ENCODE measurements around the gene WDR48.

Gene WDR48

GRCh38 chr3:39101022-39101689 is 49.3 kb downstream of the WDR48 start:
- peaks cover 33% of the 10 kb centered on the region for H3K4me1 ChIP-seq (ENCODE audit: control insufficient read depth, insufficient read depth, low read length)
- no peaks in the 10 kb centered on the region for H3K27me3 ChIP-seq (ENCODE audit: control insufficient read depth in 1 of 2, insufficient read depth in 2 of 2, low read length in 2 of 2)
- no peaks in the 10 kb centered on the region for H3K9me3 ChIP-seq (ENCODE audit: control insufficient read depth in 2 of 2, low read length in 2 of 2)
- no peak overlapping the region for H3K9ac ChIP-seq (ENCODE audit: low read length in 2 of 2)
- peaks cover 32 to 42% of the 10 kb centered on the region in 2 donors for H3K36me3 ChIP-seq (ENCODE audit: control insufficient read depth in 2 of 2, insufficient read depth in 2 of 2, low read length in 2 of 2)
- no peak overlapping the region for H3K27ac ChIP-seq (ENCODE audit: low read length)
- H3K4me3 ChIP-seq (ENCODE audit: low read length in 2 of 2) = no peak overlapping the region

DNA sequence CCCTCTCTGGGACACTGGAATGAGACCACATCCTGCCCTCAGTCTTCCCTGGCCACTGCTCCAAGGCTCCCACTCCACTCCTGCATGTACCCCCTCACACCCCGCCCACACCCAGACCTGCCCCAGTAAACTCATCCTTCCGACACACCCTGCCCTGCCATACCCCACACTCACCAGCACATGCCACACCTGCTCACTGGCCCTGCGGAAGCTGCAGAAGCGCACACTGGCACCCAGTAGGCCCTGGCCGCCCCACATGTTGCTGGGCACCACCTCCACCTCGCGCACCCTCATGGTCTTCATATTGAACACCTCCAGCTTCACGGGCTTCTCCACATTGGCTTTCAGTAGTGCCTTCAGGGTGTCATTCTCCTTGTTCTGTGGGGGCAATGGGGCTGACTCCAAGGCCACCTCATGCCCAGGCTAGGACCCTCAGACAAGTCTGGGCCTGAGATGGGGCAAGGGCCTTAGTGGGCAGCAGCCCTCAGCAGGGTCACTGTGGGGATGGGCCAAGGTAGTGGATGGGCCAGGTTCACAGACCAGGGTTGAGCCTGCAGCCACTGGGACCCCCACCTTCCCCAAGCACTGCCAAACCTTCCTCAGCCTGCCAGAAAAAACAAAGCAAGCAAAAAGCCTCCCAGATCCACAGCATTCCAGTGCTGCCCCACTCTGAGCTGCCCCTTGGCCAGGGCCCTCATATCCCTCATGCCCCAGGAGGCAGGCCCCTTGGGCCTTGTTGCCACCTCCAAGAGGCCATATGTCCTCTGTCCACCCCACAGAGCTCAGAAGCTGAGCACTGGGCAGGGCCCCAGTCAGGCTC is 50.9 kb downstream of the WDR48 start:
- peaks cover 42% of the 10 kb centered on the region for H3K4me1 ChIP-seq (ENCODE audit: control insufficient read depth, insufficient read depth, low read length)
- H3K9ac ChIP-seq (ENCODE audit: low read length in 2 of 2) = no peak overlapping the region
- H3K36me3 ChIP-seq (ENCODE audit: control insufficient read depth in 2 of 2, insufficient read depth in 2 of 2, low read length in 2 of 2) = peaks cover 22 to 29% of the 10 kb centered on the region in 2 donors
- no peak overlapping the region for H3K27ac ChIP-seq (ENCODE audit: low read length)
- no peak overlapping the region for H3K4me3 ChIP-seq (ENCODE audit: low read length in 2 of 2)
- H3K27me3 ChIP-seq (ENCODE audit: control insufficient read depth in 1 of 2, insufficient read depth in 2 of 2, low read length in 2 of 2) = no peaks in the 10 kb centered on the region
- no peaks in the 10 kb centered on the region for H3K9me3 ChIP-seq (ENCODE audit: control insufficient read depth in 2 of 2, low read length in 2 of 2)

- no peak overlapping the region for H3K27ac ChIP-seq (ENCODE audit: low read length)
- H3K9ac ChIP-seq (ENCODE audit: low read length in 2 of 2) = no peak overlapping the region
- no peaks in the 10 kb centered on the region for H3K27me3 ChIP-seq (ENCODE audit: control insufficient read depth in 1 of 2, insufficient read depth in 2 of 2, low read length in 2 of 2)
- no peaks in the 10 kb centered on the region for H3K9me3 ChIP-seq (ENCODE audit: control insufficient read depth in 2 of 2, low read length in 2 of 2)
- H3K36me3 ChIP-seq (ENCODE audit: control insufficient read depth in 2 of 2, insufficient read depth in 2 of 2, low read length in 2 of 2) = peaks cover 17 to 23% of the 10 kb centered on the region in 2 donors
- H3K4me3 ChIP-seq (ENCODE audit: low read length in 2 of 2) = no peak overlapping the region
- peaks cover 48% of the 10 kb centered on the region for H3K4me1 ChIP-seq (ENCODE audit: control insufficient read depth, insufficient read depth, low read length)
Measured at GRCh38 chr3:39103324-39103693, 51.5 kb downstream of the WDR48 start.

GRCh38 chr3:39103791-39104552 is 52.2 kb downstream of the WDR48 start:
- Histone ChIP-seq H3K4me3 (ENCODE audit: low read length in 2 of 2) (no peak overlapping the region), H3K27me3 (ENCODE audit: control insufficient read depth in 1 of 2, insufficient read depth in 2 of 2, low read length in 2 of 2) (no peaks in the 10 kb centered on the region), H3K9me3 (ENCODE audit: control insufficient read depth in 2 of 2, low read length in 2 of 2) (no peaks in the 10 kb centered on the region), H3K4me1 (ENCODE audit: control insufficient read depth, insufficient read depth, low read length) (peaks cover 49% of the 10 kb centered on the region), H3K27ac (ENCODE audit: low read length) (no peak overlapping the region), H3K36me3 (ENCODE audit: control insufficient read depth in 2 of 2, insufficient read depth in 2 of 2, low read length in 2 of 2) (peaks cover 12 to 17% of the 10 kb centered on the region in 2 donors), H3K9ac (ENCODE audit: low read length in 2 of 2) (no peak overlapping the region)

DNA sequence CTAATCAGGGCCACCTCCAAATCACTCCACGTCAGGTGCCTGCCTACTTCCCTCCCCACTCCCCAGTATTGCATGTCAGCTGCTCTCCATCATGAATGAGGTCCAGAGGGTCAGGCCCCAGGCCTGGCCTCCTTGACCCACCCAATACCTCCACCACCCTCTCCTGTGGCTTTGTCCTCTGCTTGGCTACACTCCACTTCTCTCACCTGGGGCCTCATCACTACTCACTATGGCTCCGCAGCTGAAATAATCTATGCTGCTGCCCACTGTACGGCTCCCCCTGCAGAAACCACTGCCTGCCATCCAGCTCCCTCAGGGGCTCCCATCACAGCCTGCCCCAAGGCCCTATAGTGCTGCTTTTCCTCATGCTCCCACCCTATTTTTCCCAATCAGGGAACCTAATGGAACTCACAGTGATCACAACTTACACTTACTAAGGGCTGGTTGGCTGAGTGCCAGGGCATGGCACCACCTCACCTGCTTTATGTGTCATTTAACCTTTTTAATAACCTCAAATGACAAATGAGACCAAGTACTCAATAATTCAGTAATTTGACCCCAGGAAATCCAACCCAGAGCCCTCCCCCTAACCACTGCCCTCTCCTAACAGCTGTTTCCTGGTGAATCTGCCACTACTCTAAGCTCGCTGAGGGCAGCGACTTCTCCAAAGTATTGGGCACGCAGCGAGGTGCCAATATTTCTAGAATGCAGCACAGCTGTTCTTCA is 53.3 kb downstream of the WDR48 start:
- Histone ChIP-seq H3K4me1 (ENCODE audit: control insufficient read depth, insufficient read depth, low read length) (peaks cover 49% of the 10 kb centered on the region), H3K9me3 (ENCODE audit: control insufficient read depth in 2 of 2, low read length in 2 of 2) (no peaks in the 10 kb centered on the region), H3K36me3 (ENCODE audit: control insufficient read depth in 2 of 2, insufficient read depth in 2 of 2, low read length in 2 of 2) (peaks cover under 1 to 5% of the 10 kb centered on the region in 2 donors), H3K27me3 (ENCODE audit: control insufficient read depth in 1 of 2, insufficient read depth in 2 of 2, low read length in 2 of 2) (no peaks in the 10 kb centered on the region), H3K27ac (ENCODE audit: low read length) (no peak overlapping the region), H3K9ac (ENCODE audit: low read length in 2 of 2) (peak overlapping the region in 1 of 2 donors; percentile 3), H3K4me3 (ENCODE audit: low read length in 2 of 2) (peak overlapping the region; percentile 22 to 83)

GRCh38 chr3:39105687-39106063 is 53.9 kb downstream of the WDR48 start:
- Histone ChIP-seq H3K4me3 (ENCODE audit: low read length in 2 of 2) (peak overlapping the region; percentile 83 to 91), H3K9me3 (ENCODE audit: control insufficient read depth in 2 of 2, low read length in 2 of 2) (no peaks in the 10 kb centered on the region), H3K4me1 (ENCODE audit: control insufficient read depth, insufficient read depth, low read length) (peaks cover 49% of the 10 kb centered on the region), H3K36me3 (ENCODE audit: control insufficient read depth in 2 of 2, insufficient read depth in 2 of 2, low read length in 2 of 2) (peaks cover under 1 to 3% of the 10 kb centered on the region in 2 donors), H3K27ac (ENCODE audit: low read length) (no peak overlapping the region), H3K9ac (ENCODE audit: low read length in 2 of 2) (peak overlapping the region; percentile 3 to 86), H3K27me3 (ENCODE audit: control insufficient read depth in 1 of 2, insufficient read depth in 2 of 2, low read length in 2 of 2) (no peaks in the 10 kb centered on the region)

DNA sequence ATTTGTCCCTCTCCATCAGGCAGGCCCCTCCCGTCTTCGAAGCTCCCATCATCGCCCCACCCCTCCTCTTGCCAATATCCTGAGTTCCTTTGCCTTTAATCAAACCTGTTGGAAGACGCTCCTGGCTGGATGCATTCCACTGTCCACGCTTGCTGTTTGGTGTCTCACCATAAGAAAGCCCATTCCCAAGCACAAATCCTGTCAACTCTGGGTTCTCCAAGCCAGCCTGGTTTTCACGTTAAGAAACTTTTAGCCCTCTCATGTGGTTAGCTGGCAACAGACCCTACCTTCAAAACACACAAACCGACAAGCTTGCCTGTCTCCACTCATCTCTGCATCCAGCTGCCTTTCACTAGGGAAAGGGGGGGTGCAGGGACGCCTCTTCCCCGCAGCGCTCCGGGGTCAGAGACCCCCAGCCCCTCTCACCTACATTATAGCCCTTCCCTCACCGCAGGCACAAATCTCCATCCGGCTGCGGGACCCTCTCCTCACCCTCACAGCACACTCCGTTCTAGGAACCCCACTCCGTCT is 54.5 kb downstream of the WDR48 start:
- no peaks in the 10 kb centered on the region for H3K27me3 ChIP-seq (ENCODE audit: control insufficient read depth in 1 of 2, insufficient read depth in 2 of 2, low read length in 2 of 2)
- H3K4me1 ChIP-seq (ENCODE audit: control insufficient read depth, insufficient read depth, low read length) = peaks cover 49% of the 10 kb centered on the region
- no peaks in the 10 kb centered on the region for H3K9me3 ChIP-seq (ENCODE audit: control insufficient read depth in 2 of 2, low read length in 2 of 2)
- H3K27ac ChIP-seq (ENCODE audit: low read length) = peak overlapping the region; percentile 90
- peak overlapping the region; percentile 83 to 91 for H3K4me3 ChIP-seq (ENCODE audit: low read length in 2 of 2)
- peaks cover 0 to 2% of the 10 kb centered on the region in 2 donors for H3K36me3 ChIP-seq (ENCODE audit: control insufficient read depth in 2 of 2, insufficient read depth in 2 of 2, low read length in 2 of 2)
- H3K9ac ChIP-seq (ENCODE audit: low read length in 2 of 2) = peak overlapping the region; percentile 86 to 90

DNA sequence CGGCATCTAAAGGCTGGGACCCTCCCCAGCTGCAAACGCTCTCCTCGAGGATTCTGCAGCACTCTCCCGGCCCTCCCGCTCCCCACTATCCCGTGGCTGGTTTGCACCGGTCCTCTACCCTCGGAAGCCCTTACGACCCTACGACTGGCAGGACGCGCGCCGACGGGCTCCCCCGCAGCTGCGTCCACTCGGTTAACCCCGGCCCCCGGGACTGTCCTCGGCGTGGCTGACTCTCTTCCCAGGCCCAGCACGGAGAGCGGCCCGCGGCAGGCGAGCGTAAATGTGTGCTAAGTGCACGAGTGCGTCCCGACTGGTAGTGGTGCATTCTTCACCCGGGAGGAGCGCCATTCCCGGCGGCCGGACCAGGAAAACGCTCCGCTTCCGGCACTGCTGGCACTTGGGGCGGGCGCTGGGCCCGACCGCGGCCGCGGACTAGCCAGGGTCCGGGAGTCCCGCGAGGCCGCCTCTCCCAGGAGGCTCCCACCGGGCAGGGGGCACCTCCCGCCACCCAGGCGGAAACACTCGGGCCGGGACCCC is 55.1 kb downstream of the WDR48 start:
- no peaks in the 10 kb centered on the region for H3K27me3 ChIP-seq (ENCODE audit: control insufficient read depth in 1 of 2, insufficient read depth in 2 of 2, low read length in 2 of 2)
- no peaks in the 10 kb centered on the region for H3K9me3 ChIP-seq (ENCODE audit: control insufficient read depth in 2 of 2, low read length in 2 of 2)
- peak overlapping the region; percentile 83 to 91 for H3K4me3 ChIP-seq (ENCODE audit: low read length in 2 of 2)
- peaks cover 0 to 2% of the 10 kb centered on the region in 2 donors for H3K36me3 ChIP-seq (ENCODE audit: control insufficient read depth in 2 of 2, insufficient read depth in 2 of 2, low read length in 2 of 2)
- H3K4me1 ChIP-seq (ENCODE audit: control insufficient read depth, insufficient read depth, low read length) = peaks cover 46% of the 10 kb centered on the region
- peak overlapping the region; percentile 90 for H3K27ac ChIP-seq (ENCODE audit: low read length)
- peak overlapping the region; percentile 86 to 90 for H3K9ac ChIP-seq (ENCODE audit: low read length in 2 of 2)

DNA sequence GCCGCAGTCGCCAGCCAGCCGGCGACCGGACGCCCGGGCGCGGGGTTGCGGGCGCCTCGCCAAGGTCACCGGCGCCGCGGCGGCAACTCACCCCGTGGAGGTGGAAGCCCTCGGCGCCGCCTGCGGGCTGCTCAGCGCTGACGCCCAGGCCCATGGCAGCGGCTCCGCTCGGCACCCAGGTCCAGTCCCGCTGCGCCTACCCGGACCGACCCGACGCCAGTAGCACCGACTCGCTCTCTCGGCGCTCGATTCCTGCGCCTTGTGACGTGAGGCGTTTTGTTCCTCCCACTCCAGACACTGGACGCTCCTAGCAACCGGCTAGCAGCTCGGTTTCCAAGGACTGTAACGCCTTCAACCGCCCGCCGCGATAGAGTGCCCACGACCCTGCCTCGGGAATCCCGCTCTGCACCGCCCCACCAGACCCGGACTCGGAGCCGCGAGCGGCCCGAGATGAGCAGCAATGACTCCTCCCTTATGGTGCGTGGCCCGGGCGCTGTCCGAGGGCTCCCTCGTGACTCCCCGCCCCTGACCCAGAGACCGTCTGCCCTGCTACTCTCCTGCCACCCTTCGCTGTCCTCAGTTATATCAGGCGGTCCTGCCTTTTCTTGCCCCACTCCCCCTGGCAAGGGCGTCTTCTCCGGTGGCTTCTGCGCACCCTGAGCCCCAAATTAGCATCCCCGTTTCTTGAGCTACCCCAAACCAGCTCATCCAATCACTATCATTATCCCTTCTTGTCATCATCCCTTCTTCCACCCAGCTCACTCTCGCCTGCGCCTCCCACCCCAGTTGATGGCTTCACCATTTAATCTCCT is 55.8 kb downstream of the WDR48 start, which contains the start of the genes GORASP1 and TTC21A:
GORASP1 (minus strand) TSS at position 240 of the 812 bp plus-strand sequence; CDS start at position 154, 86 bp downstream.
TTC21A (plus strand) TSS at position 293 of the 812 bp plus-strand sequence; CDS start at position 451, 158 bp downstream.
- Histone ChIP-seq H3K4me1 (ENCODE audit: control insufficient read depth, insufficient read depth, low read length) (peaks cover 46% of the 10 kb centered on the region), H3K36me3 (ENCODE audit: control insufficient read depth in 2 of 2, insufficient read depth in 2 of 2, low read length in 2 of 2) (peaks cover 0 to 2% of the 10 kb centered on the region in 2 donors), H3K9ac (ENCODE audit: low read length in 2 of 2) (peak within 1 kb of the TSS; percentile 86 to 90), H3K27ac (ENCODE audit: low read length) (peak within 1 kb of the TSS; percentile 90), H3K27me3 (ENCODE audit: control insufficient read depth in 1 of 2, insufficient read depth in 2 of 2, low read length in 2 of 2) (no peaks in the 10 kb centered on the region), H3K4me3 (ENCODE audit: low read length in 2 of 2) (peak within 1 kb of the TSS; percentile 83 to 91), H3K9me3 (ENCODE audit: control insufficient read depth in 2 of 2, low read length in 2 of 2) (no peaks in the 10 kb centered on the region)

All from stomach smooth muscle (tissue), 2 donors.